GM18517 (cell line): Measurements from ENCODE around the gene FPR1.

Source experiments
- ATAC-seq: cut with Tn5 transposase; IDR thresholded peaks from one replicate; pipeline ENCODE4 v1.9.1; 2021; ENCODE audit warnings: mild to moderate bottlenecking, moderate library complexity; ENCODE audit not compliant: unreplicated experiment

FPR1 gene

GRCh38 chr19:51751655-51752054, at the start of gene FPR1:
TSS of gene FPR1 (minus strand) at chr19:51751878. CDS start at chr19:51746994, 4,884 bp downstream.
- ATAC-seq = no peak

DNA sequence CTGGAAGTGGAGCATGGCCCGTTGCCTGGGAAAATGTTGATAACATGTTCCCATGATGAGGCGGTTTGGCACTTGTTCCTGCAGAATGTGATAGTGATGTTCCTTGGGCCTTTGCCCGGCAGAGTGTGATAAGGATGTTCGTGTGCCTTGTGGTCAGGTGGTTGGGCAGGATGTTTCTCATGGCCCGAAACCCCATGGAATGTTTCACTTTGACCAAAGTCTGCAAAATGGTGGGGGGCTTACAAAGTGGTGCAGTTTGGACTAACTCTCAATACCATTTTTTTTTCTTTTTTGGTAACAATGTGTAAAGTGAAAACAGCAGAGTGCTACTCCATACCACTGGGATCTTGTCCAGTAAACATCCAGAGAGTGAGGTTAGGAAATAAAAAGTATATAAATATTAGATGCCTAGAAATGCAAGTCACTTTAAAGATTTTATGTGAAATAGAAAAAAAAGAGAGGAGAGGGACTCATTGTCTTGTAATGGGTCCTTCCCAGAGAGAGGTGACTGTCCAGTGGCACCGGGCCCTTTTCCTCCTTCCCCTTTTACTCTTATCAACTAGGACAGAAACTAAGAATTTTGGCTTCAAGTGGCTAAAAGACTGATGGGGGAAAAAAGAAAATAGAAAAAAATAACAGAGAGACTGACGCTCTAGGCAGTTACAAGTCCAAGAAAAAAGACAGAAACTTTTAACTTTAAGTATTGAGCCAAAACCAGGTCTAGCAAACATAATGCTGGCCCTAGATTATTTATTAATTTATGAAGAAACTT, 49.0 kb upstream of the FPR1 start:
- no peak for ATAC-seq

GRCh38 chr19:51799774-51800472, 48.2 kb upstream of the FPR1 start:
- ATAC-seq = no peak

DNA sequence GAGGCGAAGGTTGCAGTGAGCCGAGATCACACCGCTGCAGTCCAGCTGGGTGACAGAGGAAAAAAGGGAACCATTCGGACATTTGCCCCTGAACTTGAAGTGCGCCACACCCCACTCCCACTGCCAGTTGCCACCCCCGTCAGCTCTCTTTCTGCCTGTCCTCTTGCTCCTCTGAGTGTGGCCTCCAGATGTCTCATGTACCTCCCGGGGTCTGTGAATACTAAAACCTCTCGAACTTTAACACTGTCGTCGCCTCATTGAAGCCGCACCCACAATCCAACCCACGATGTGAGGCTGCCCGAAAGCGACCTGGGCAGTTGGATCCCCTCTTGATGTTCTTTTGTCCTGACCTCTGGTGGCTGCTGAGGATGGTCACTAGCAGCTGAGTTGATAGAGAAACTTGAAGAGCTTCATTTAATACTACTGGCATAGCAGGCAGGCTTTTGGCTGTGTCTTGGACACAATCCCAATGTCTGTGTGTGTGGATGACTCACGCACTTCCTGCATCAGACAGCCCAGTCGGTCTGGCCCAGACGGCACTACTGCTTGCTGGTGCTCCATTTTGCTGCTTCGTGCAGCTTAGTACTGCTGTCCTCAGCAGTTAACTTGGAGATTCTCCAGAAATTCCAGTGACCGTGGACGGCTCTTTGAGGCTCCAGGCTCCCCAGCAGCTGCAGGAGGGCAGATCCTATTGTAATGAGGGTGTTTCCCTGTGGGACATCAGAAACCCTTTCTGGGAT, 47.5 kb upstream of the FPR1 start:
- ATAC-seq = no peak

DNA sequence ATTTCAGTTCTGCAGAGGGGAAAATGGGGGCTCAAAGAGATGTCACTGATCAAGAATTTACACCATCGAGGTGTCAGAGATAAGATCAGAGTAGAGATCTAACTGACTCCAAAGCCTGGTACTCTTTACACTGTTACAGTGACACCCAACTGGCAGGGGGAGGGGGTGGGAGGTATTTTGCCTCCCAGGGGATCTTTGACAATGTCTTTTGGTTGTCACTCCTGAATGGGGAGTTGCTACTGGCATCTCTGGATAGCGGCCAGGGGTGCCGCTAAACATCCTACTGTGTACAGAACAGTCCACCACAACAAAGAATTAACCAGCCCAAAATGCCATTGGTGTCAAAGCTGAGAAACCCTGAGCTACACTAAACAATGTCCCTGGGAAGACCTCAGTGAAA, 46.4 kb upstream of the FPR1 start:
- ATAC-seq = no peak

DNA sequence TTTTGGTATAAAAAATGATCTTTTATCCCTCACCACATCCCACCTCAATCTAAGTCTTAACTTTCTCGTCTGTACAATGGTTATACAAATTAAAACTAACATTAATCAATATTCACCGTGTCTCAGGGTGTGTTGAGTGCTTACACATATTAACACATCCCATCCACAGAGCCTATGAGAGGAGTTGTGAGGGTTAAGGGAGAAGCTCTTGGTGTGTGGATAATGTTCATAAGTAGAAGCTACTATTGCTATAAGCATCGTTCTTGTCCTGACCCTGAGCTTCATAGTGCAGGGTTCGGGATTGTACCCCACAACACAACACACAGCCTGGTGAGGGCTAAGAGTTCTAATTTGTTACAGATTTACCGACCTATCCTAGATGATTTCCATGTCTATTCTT, 45.8 kb upstream of the FPR1 start:
- ATAC-seq = no peak

GRCh38 chr19:51796195-51796679, 44.6 kb upstream of the FPR1 start:
- no peak for ATAC-seq

GRCh38 chr19:51794885-51795490, 43.3 kb upstream of the FPR1 start, which contains the start of gene FPR3:
TSS of gene FPR3 (plus strand) at chr19:51795157. CDS start at chr19:51823749, 28,592 bp downstream.
- ATAC-seq = no peak

GRCh38 chr19:51793994-51794393, 42.3 kb upstream of the FPR1 start:
- no peak for ATAC-seq

GRCh38 chr19:51792932-51793331, 41.3 kb upstream of the FPR1 start:
- no peak for ATAC-seq

- ATAC-seq = no peak
These were observed 37.5 kb upstream of the FPR1 start for GRCh38 chr19:51789061-51789795.

- no peak for ATAC-seq
These were observed 36.4 kb upstream of the FPR1 start for GRCh38 chr19:51788029-51788428.

GRCh38 chr19:51786646-51787494, 35.2 kb upstream of the FPR1 start:
- ATAC-seq = no peak

GRCh38 chr19:51784922-51785690, 33.4 kb upstream of the FPR1 start:
- ATAC-seq = no peak

GRCh38 chr19:51784109-51784785, 32.6 kb upstream of the FPR1 start:
- no peak for ATAC-seq

DNA sequence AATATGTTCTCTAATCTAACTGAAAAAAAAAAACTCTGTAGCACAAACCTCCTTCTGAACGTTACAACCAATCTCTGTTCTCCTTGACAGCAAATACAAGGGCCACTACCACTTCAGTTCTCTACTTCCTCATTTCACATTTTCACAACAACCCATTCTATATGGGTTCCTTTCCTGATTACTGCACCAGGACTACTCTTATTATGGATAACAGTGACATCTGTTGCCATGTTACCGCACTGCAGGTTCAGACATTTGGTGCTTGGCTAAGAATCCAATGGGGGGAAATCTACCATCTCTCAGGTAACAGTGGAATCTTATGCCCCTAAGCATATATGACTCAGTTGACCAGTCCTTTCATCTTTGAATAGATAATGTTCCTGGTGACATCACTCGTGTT, 31.7 kb upstream of the FPR1 start:
- ATAC-seq = no peak

- no peak for ATAC-seq
These were observed 30.3 kb upstream of the FPR1 start for GRCh38 chr19:51781999-51782398.

- ATAC-seq = no peak
These were observed 28.6 kb upstream of the FPR1 start for GRCh38 chr19:51780270-51780669.
